Mesodermal cell (in vitro differentiated cells): ENCODE measurements around the gene FOXO6.

Experiments used
- H3K27ac ChIP-seq: 2 replicates; pipeline ENCODE4 v1.7.0; 2013; ENCODE audit warnings: mild to moderate bottlenecking, low read depth, low read length, moderate library complexity; ENCODE audit not compliant: severe bottlenecking
- H3K36me3 ChIP-seq: 2 replicates; pipeline ENCODE4 v1.7.1; 2013; ENCODE audit warnings: mild to moderate bottlenecking, low read length, moderate library complexity; ENCODE audit not compliant: control insufficient read depth, insufficient read depth
- H3K4me1 ChIP-seq: one replicate; pipeline ENCODE4 v1.7.1; 2013; ENCODE audit warnings: mild to moderate bottlenecking, low read length; ENCODE audit not compliant: insufficient read depth, control insufficient read depth, poor library complexity, severe bottlenecking
- H3K4me3 ChIP-seq: 2 replicates; pipeline ENCODE4 v1.7.0; 2013; ENCODE audit warnings: low read length, control low read depth, mild to moderate bottlenecking; ENCODE audit not compliant: insufficient read depth, poor library complexity, severe bottlenecking; ENCODE audit errors: extremely low read depth
- H3K9me3 ChIP-seq: 2 replicates; pipeline ENCODE4 v1.7.1; 2013; ENCODE audit warnings: mild to moderate bottlenecking, low read length, moderate library complexity; ENCODE audit not compliant: control insufficient read depth
- WGBS, 2 experiments: methylation state at CpG; one replicate each; pipeline ENCODE4 v1.1.5; 2013; ENCODE audit warnings: missing lambda C conversion rate in 2 of 2; ENCODE audit not compliant: insufficient coverage in 2 of 2; 5-methylcytosine and 5-hydroxymethylcytosine counted together

Gene FOXO6

DNA sequence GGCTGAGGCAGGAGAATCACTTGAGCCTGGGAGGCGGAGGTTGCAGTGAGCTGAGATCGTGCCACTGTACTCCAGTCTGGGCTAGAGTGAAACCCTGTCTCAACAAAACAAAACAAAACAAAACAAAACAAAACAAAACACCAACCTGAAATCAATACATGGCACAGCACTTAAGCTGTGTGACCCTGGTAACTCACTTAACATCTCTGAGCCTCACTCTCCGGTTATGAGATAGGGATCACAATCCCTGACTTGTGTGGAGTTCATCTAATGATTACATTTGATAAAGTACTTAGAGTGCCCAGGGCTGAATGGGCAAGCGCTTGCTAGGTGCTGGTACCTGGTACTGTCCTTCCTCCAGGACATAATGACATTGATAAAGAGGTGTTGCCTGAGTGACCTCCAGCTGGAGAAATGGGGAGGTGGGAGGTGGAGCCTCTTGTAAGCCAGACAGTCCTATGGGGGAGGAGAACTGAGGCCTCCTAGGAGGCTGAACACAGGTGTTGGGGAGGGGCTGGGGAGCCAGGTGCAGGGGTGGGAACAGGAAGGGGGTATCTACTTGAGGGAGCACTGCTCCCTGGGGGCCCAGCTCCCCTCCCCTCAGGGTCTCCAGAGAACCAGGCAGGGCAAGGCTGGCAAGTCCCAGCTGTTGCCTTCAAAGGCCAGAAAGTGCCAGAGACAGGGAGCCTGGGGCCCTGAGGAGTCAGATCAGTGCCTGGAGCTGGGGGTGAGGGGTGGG lies 17.9 kb downstream of the FOXO6 start:
- WGBS, 2 experiments = 83 to 92% methylated on average over 2 of the region's 4 CpGs
- peaks cover 4% of the 10 kb centered on the region for H3K4me1 ChIP-seq
- H3K27ac ChIP-seq = no peak overlapping the region
- H3K36me3 ChIP-seq = no peaks in the 10 kb centered on the region
- H3K9me3 ChIP-seq = no peaks in the 10 kb centered on the region
- H3K4me3 ChIP-seq = no peak overlapping the region

DNA sequence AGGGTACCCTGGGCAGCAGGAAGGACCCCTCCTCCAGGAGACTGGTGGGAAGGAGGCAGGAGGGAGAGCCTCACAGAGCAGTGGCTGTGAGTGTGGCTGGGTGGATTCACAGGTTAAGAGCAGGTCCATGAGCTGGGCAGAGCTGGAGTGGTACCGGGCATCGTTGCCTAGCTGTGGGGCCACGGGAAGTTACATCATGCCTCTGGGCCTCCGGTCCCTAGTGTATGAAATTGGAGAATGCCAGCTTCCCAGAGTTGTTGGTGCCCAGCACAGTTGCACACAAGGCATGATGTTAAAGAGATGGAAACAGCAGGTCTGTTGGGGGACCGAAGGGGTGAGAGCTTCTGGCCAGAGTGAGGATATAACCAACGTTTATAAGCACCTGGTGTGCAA lies 18.5 kb downstream of the FOXO6 start:
- Histone ChIP-seq H3K4me3 (no peak overlapping the region), H3K36me3 (no peaks in the 10 kb centered on the region), H3K9me3 (no peaks in the 10 kb centered on the region), H3K4me1 (peaks cover 4% of the 10 kb centered on the region), H3K27ac (no peak overlapping the region)
- 79 to 92% methylated on average over 5 to 6 of the region's 6 CpGs for WGBS, 2 experiments

DNA sequence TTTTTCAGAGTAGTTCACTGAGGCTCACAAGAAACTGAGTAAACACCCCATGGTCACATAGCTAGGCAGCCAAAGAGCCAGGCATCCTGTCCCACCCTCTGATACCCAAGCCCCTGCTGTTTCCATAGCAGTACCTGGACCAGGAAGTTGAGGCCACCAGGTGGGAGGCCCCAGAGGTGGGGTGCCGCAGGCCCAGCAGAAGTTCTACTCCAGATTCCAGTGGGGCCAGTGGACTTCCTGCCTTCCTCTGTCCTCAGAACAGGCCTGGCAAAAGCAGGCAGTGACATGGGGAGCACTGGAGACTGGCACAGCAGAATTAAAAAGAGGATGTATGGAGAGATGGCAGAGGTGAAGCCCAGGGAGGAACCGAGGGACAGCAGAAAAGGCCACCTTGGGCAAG lies 19.0 kb downstream of the FOXO6 start:
- Histone ChIP-seq H3K4me3 (no peak overlapping the region), H3K4me1 (peaks cover 4% of the 10 kb centered on the region), H3K9me3 (no peaks in the 10 kb centered on the region), H3K27ac (no peak overlapping the region), H3K36me3 (no peaks in the 10 kb centered on the region)
- 95 to 96% methylated on average over 2 of the region's 2 CpGs for WGBS, 2 experiments

DNA sequence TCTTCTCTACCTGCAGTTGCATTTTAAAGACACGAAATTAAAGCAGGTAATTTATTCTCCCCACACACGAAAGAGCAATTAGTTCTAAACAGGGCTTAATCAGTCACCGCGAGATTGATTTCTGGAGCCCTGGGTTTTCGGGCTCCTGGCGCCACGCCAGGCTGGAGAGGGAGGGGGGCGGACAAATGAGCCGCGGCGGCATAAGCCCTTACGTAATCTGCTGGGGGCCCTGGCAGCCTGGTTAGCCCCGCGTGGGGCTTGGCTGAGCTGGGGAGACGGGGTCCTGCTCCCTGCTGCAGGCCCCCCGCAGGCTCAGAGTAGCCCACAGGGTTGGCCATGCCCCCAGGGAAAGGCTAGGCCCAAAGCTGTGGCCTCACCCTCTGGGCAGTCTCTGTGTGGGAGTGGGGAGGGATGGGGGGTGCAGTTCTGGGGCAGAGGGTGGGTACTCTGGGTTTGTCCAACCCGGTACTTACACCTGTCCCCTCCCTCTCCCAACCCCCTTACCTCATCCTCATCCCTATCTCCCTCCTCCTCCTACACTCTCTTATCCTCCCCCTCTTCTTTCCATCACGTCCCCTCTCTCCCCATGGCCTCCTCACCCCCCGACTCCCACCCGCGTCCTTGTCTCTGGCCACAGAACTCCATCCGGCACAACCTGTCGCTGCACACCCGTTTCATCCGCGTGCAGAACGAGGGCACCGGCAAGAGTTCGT lies 19.9 kb downstream of the FOXO6 start:
- 40 to 49% methylated on average over 17 to 26 of the region's 29 CpGs for WGBS, 2 experiments
- H3K27ac ChIP-seq = no peak overlapping the region
- no peaks in the 10 kb centered on the region for H3K36me3 ChIP-seq
- H3K4me3 ChIP-seq = peak overlapping the region; percentile 23
- H3K4me1 ChIP-seq = peaks cover 4% of the 10 kb centered on the region
- no peaks in the 10 kb centered on the region for H3K9me3 ChIP-seq

DNA sequence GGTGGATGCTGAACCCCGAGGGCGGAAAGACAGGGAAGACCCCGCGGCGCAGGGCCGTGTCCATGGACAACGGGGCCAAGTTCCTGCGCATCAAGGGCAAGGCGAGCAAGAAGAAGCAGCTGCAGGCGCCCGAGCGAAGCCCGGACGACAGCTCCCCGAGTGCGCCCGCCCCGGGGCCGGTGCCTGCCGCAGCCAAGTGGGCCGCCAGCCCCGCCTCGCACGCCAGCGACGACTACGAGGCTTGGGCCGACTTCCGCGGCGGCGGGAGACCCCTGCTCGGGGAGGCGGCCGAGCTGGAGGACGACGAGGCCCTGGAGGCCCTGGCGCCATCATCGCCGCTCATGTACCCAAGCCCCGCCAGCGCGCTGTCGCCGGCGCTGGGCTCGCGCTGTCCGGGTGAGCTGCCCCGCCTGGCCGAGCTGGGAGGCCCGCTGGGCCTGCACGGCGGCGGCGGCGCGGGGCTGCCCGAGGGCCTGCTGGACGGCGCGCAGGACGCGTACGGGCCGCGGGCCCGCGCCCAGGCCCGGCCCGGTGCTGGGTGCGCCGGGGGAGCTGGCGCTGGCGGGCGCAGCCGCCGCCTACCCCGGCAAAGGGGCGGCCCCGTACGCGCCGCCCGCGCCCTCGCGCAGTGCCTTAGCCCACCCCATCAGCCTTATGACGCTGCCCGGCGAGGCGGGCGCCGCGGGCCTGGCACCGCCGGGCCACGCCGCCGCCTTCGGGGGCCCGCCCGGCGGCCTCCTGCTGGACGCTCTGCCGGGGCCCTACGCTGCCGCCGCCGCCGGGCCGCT lies 20.7 kb downstream of the FOXO6 start:
- peak overlapping the region; percentile 40 for H3K4me3 ChIP-seq
- H3K36me3 ChIP-seq = no peaks in the 10 kb centered on the region
- peaks cover 4% of the 10 kb centered on the region for H3K4me1 ChIP-seq
- WGBS, 2 experiments = 4 to 5% methylated on average over 78 to 82 of the region's 112 CpGs
- H3K9me3 ChIP-seq = no peaks in the 10 kb centered on the region
- H3K27ac ChIP-seq = no peak overlapping the region

DNA sequence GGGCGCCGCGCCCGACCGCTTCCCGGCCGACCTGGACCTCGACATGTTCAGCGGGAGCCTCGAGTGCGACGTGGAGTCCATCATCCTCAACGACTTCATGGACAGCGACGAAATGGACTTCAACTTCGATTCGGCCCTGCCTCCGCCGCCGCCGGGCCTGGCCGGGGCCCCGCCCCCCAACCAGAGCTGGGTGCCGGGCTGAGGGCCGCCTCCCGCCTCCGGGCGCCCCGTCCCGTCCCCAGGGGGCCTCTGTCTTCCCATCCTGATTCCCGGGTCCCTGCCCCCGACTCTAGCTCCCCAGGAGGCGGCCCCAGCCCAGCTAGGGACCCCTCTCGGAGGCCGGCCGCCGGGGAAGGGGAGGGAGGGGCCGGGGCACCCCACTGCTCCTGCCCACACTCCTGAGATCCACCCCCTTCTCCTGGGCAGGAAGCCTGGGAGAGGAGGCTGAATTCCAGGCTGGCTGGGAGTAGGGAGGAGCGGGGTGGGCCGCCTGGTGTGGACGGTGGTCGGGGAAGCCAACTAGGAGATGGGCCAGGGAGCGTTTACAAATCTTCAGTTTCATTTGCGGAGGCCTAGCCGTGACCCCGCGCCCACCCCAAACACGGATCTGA lies 21.4 kb downstream of the FOXO6 start:
- Histone ChIP-seq H3K27ac (no peak overlapping the region), H3K4me1 (peaks cover 8% of the 10 kb centered on the region), H3K36me3 (no peaks in the 10 kb centered on the region), H3K9me3 (no peaks in the 10 kb centered on the region), H3K4me3 (peak overlapping the region; percentile 40)
- WGBS, 2 experiments = 0 to 2% methylated on average over 34 to 40 of the region's 48 CpGs

DNA sequence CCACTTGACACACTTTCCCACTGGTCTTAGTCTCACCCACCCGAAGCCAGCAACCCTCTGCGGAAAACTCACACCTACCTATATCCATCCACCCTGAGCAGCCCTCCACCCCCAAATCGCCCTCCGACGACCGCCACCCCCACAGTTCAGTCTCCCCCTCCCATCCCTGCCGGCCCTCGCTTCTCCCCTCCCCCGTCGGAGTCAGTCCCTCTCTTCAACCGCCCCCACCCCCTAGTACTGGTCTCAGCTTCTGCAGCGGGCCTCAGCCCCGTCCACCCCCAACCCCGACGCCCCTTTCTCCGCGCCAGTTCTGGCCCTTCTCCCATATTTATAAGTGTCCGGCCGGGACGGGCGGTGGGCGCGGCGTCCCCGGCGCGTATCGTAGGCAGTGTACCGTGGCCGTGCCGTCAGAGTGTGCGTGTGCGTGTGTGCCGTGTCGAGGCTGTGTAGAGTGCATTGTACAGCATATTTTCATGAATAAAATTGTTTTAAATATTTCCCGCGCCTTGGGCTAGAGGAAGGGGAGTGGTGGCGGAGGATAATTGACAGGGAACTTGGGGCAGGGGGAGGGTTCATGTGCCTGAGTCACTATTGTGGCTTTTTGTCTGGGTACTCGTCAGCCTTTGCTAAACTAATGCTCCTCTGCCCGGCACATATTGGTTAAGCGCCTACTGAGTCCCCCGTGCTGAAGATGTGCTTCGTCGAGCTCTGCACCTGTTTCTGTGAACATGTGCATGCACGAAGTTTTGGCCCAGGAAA lies 22.0 kb downstream of the FOXO6 start:
- Histone ChIP-seq H3K36me3 (no peaks in the 10 kb centered on the region), H3K9me3 (no peaks in the 10 kb centered on the region), H3K4me3 (peak overlapping the region; percentile 40), H3K27ac (no peak overlapping the region), H3K4me1 (peaks cover 12% of the 10 kb centered on the region)
- WGBS, 2 experiments = 6 to 11% methylated on average over 12 to 28 of the region's 45 CpGs

DNA sequence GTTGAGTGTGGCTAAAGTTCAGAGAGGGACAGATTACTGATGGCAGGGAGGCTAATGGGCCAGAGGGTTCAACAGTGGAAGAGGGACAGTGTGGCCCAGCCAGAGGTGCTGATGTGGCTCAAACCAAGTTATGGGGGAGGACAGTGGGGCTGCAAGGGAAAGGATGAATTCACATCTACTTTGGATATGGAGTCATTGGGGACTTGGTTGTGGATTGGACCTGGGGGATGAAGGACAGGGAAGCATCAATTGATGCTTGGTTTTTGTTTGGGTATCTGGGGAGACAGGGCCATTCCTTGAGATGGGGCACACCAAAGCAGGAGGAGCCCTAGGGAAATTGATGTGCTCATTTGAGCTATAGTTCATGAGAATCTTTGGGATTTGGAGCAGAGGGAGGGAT lies 23.3 kb downstream of the FOXO6 start:
- no peak overlapping the region for H3K4me3 ChIP-seq
- peaks cover 17% of the 10 kb centered on the region for H3K4me1 ChIP-seq
- H3K9me3 ChIP-seq = no peaks in the 10 kb centered on the region
- no peaks in the 10 kb centered on the region for H3K36me3 ChIP-seq
- no peak overlapping the region for H3K27ac ChIP-seq

DNA sequence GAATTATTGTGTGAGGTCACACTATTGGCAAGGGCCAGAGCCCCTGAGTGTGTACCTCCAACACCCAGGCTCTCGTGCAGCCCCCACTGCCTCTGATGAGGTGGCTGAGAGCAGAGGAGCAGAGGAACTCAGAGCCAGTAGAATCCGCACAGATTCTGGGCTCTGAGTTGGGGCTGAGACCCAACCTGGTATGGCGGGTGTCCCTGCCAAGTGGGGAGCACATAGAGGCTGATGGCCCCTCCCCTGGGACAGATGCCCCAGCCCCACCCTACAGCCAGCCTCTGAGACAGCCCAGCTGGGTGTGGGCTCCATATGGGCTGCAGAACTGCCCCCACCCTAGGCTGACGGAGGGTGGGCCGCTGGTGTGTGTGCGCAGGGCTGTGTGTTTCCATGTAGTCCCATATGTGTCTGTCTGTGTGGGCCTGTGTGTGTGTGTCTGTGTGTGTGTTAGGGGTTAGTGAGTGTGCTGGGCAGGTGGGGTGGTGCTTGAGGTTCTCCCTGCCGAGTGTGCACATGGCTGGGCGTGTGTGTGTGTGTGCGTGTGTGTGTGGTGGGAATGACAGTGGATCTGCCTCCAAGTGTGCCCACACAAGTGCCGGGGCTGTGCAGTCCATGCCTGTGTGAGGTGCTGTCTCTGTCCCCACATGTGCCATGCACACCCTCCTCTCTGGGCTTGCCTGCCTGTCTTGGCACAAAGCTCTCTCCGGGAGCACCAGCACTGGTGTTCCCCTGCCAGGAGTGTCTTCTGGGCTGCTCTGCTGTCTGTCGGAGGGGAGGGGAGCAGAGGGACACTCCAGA lies 24.4 kb downstream of the FOXO6 start:
- H3K36me3 ChIP-seq = no peaks in the 10 kb centered on the region
- H3K27ac ChIP-seq = no peak overlapping the region
- peaks cover 17% of the 10 kb centered on the region for H3K4me1 ChIP-seq
- no peaks in the 10 kb centered on the region for H3K9me3 ChIP-seq
- no peak overlapping the region for H3K4me3 ChIP-seq
- 75 to 86% methylated on average over 8 of the region's 12 CpGs for WGBS, 2 experiments
